T-helper 2 cell treated with Interferon-gamma antibody and Interleukin-4, amounts not matched to agents 5 μg/mL and 100 μg/mL, for 36 hours (primary cell): ENCODE results near the gene CUX1.
A peak's percentile ranks its signal among the peaks of the same experiment; 100 is the strongest.
"Not testable (repeated sequence)": the region's sequence is repeated elsewhere in the genome, so short reads cannot be mapped to it uniquely, and the experiment has no call there.

Source experiments
- DNase-seq: peaks from one replicate; pipeline ENCODE4 v3.0.0; 2021; ENCODE audit warnings: low spot score
- H3K27ac Mint-ChIP-seq: one replicate; pipeline ENCODE4 v1.8.0; 2021; ENCODE audit warnings: mild to moderate bottlenecking, mixed read lengths
- H3K27me3 Mint-ChIP-seq: one replicate; pipeline ENCODE4 v1.8.0; 2021; ENCODE audit warnings: low read depth, mixed read lengths
- H3K36me3 Mint-ChIP-seq: one replicate; pipeline ENCODE4 v1.8.0; 2021; ENCODE audit warnings: low read depth, mixed read lengths
- H3K4me1 Mint-ChIP-seq: one replicate; pipeline ENCODE4 v1.8.0; 2021; ENCODE audit warnings: low read depth, mixed read lengths
- H3K4me3 Mint-ChIP-seq: one replicate; pipeline ENCODE4 v1.8.0; 2022; ENCODE audit warnings: mild to moderate bottlenecking, moderate library complexity, mixed read lengths
- H3K9me3 Mint-ChIP-seq: one replicate; pipeline ENCODE4 v1.8.0; 2021; ENCODE audit warnings: mixed read lengths

CUX1 gene

GRCh38 chr7:101814081-101814990 lies 3.1 kb upstream of the CUX1 start:
- H3K4me3 Mint-ChIP-seq, result peak overlapping the region; percentile 80

GRCh38 chr7:101814991-101815825 lies 2.2 kb upstream of the CUX1 start:
- peak; percentile 64 for DNase-seq

More at GRCh38 chr7:101814081-101814990, 3.1 kb upstream of the CUX1 start:
- Mint-ChIP-seq H3K9me3 (no peaks in the 10 kb centered on the region), H3K36me3 (peaks cover 12% of the 10 kb centered on the region), H3K4me1 (peaks cover 12% of the 10 kb centered on the region), H3K27me3 (peaks cover 38% of the 10 kb centered on the region), H3K27ac (peak overlapping the region; percentile 39)
- peak; percentile 60 for DNase-seq

GRCh38 chr7:101815826-101816594 lies 1.4 kb upstream of the CUX1 start:
- H3K4me1 Mint-ChIP-seq, result peaks cover 12% of the 10 kb centered on the region
- H3K9me3 Mint-ChIP-seq, result no peaks in the 10 kb centered on the region
- DNase-seq, result peak; percentile 69
- H3K4me3 Mint-ChIP-seq, result peak overlapping the region; percentile 80
- H3K27ac Mint-ChIP-seq, result peak overlapping the region; percentile 82
- peaks cover 12% of the 10 kb centered on the region for H3K36me3 Mint-ChIP-seq
- H3K27me3 Mint-ChIP-seq, result peaks cover 33% of the 10 kb centered on the region

More at GRCh38 chr7:101814991-101815825, 2.2 kb upstream of the CUX1 start:
- no peaks in the 10 kb centered on the region for H3K9me3 Mint-ChIP-seq
- H3K27me3 Mint-ChIP-seq, result peaks cover 34% of the 10 kb centered on the region
- peak overlapping the region; percentile 80 for H3K4me3 Mint-ChIP-seq
- peaks cover 12% of the 10 kb centered on the region for H3K4me1 Mint-ChIP-seq
- no peak overlapping the region for H3K27ac Mint-ChIP-seq
- peaks cover 12% of the 10 kb centered on the region for H3K36me3 Mint-ChIP-seq

- Mint-ChIP-seq H3K36me3 (peaks cover 12% of the 10 kb centered on the region), H3K4me1 (peaks cover 12% of the 10 kb centered on the region), H3K4me3 (no peak overlapping the region), H3K9me3 (no peaks in the 10 kb centered on the region), H3K27ac (no peak overlapping the region), H3K27me3 (peaks cover 30% of the 10 kb centered on the region)
- DNase-seq, result peak; percentile 20
Measured at GRCh38 chr7:101816595-101817470, 593 bp upstream of the CUX1 start.

GRCh38 chr7:101818287-101819071 lies 1.1 kb downstream of the CUX1 start:
- no peak for DNase-seq
- peaks cover 12% of the 10 kb centered on the region for H3K36me3 Mint-ChIP-seq
- peak overlapping the region; percentile 63 for H3K4me3 Mint-ChIP-seq
- H3K27me3 Mint-ChIP-seq, result peaks cover 18% of the 10 kb centered on the region
- H3K4me1 Mint-ChIP-seq, result peaks cover 12% of the 10 kb centered on the region
- H3K9me3 Mint-ChIP-seq, result no peaks in the 10 kb centered on the region
- no peak overlapping the region for H3K27ac Mint-ChIP-seq

GRCh38 chr7:101819183-101819582 lies 1.8 kb downstream of the CUX1 start:
- Mint-ChIP-seq H3K27me3 (peaks cover 18% of the 10 kb centered on the region), H3K27ac (no peak overlapping the region), H3K4me1 (peaks cover 12% of the 10 kb centered on the region), H3K4me3 (no peak overlapping the region), H3K36me3 (peaks cover 12% of the 10 kb centered on the region), H3K9me3 (no peaks in the 10 kb centered on the region)
- no peak for DNase-seq

- DNase-seq, result no peak
- Mint-ChIP-seq H3K9me3 (no peaks in the 10 kb centered on the region), H3K4me1 (peaks cover 9% of the 10 kb centered on the region), H3K27me3 (peaks cover 16% of the 10 kb centered on the region), H3K4me3 (no peak overlapping the region), H3K36me3 (peaks cover 14% of the 10 kb centered on the region), H3K27ac (no peak overlapping the region)
Measured at GRCh38 chr7:101819913-101820522, 2.6 kb downstream of the CUX1 start.

GRCh38 chr7:101820703-101821102 lies 3.3 kb downstream of the CUX1 start:
- no peak for DNase-seq
- no peaks in the 10 kb centered on the region for H3K9me3 Mint-ChIP-seq
- no peak overlapping the region for H3K27ac Mint-ChIP-seq
- H3K4me1 Mint-ChIP-seq, result peaks cover 9% of the 10 kb centered on the region
- peaks cover 16% of the 10 kb centered on the region for H3K27me3 Mint-ChIP-seq
- H3K36me3 Mint-ChIP-seq, result peaks cover 14% of the 10 kb centered on the region
- H3K4me3 Mint-ChIP-seq, result no peak overlapping the region

- DNase-seq, H3K9me3 Mint-ChIP-seq, H3K4me1 Mint-ChIP-seq, H3K27ac Mint-ChIP-seq, H3K4me3 Mint-ChIP-seq: not testable (repeated sequence)
- H3K36me3 Mint-ChIP-seq, result peaks cover 12% of the 10 kb centered on the region
- peaks cover 13% of the 10 kb centered on the region for H3K27me3 Mint-ChIP-seq
Measured at GRCh38 chr7:101822632-101823031, 5.2 kb downstream of the CUX1 start.

- Mint-ChIP-seq H3K27ac (no peak overlapping the region), H3K4me3 (no peak overlapping the region), H3K27me3 (peaks cover 8% of the 10 kb centered on the region), H3K4me1 (peaks cover 4% of the 10 kb centered on the region), H3K9me3 (no peaks in the 10 kb centered on the region), H3K36me3 (peaks cover 8% of the 10 kb centered on the region)
- no peak for DNase-seq
Measured at GRCh38 chr7:101823096-101823495, 5.7 kb downstream of the CUX1 start.

GRCh38 chr7:101823596-101823995 lies 6.2 kb downstream of the CUX1 start:
- no peaks in the 10 kb centered on the region for H3K9me3 Mint-ChIP-seq
- H3K4me3 Mint-ChIP-seq, result no peak overlapping the region
- H3K27ac Mint-ChIP-seq, result no peak overlapping the region
- peaks cover under 1% of the 10 kb centered on the region for H3K4me1 Mint-ChIP-seq
- H3K36me3 Mint-ChIP-seq, result peaks cover 3% of the 10 kb centered on the region
- H3K27me3 Mint-ChIP-seq, result peaks cover 3% of the 10 kb centered on the region
- DNase-seq, result no peak

GRCh38 chr7:101824440-101824839 lies 7.0 kb downstream of the CUX1 start:
- Mint-ChIP-seq H3K4me1 (no peaks in the 10 kb centered on the region), H3K27ac (no peak overlapping the region), H3K9me3 (no peaks in the 10 kb centered on the region), H3K4me3 (no peak overlapping the region), H3K27me3 (no peaks in the 10 kb centered on the region), H3K36me3 (peaks cover 2% of the 10 kb centered on the region)
- DNase-seq, result no peak
